EL (cell line): ENCODE data around the gene EGR4.
A peak's percentile ranks its signal among the peaks of the same experiment; 100 is the strongest.
"Not testable (repeated sequence)": the region's sequence is repeated elsewhere in the genome, so short reads cannot be mapped to it uniquely, and the experiment has no call there.

Experiments
- DNase-seq: peaks from one replicate; pipeline ENCODE4 v3.0.0-alpha.2; 2016

Gene EGR4

GRCh38 chr2:73262691-73263429, 30.5 kb downstream of the EGR4 start:
- not testable (repeated sequence) for DNase-seq

- DNase-seq: no peak
Measured at GRCh38 chr2:73262108-73262651, 31.2 kb downstream of the EGR4 start.

DNA sequence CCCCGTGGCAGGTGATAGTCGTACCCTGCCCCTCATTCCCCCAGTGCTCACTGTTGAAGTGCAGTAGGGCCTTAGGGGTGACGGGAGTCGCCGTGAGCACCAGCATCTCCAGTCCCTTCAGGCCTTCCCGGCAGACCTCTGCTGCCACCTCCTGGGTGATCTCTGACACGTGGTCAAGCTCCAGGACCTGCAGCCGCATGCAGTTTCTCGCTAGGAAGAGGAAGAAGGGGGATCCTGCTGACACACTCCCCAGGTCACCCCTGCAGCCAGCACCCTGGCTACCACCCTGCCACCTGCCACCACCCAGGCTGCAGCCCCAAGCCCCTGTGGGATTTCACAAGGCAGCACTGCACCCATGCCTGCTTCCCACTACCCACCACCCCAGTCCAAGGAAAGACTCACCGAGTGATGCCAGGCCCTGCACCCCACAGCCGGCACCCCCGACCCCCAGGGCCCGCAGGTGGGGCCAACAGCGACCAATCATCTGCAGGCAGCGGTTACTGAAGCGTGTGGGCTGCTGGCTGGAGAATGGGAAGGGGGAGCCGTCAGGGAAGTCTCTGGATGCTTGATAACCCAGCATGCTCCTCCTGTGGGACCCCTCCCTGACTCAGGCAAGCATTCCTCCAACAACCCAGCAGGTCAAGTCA, 32.9 kb downstream of the EGR4 start:
- peak; percentile 49 for DNase-seq

DNA sequence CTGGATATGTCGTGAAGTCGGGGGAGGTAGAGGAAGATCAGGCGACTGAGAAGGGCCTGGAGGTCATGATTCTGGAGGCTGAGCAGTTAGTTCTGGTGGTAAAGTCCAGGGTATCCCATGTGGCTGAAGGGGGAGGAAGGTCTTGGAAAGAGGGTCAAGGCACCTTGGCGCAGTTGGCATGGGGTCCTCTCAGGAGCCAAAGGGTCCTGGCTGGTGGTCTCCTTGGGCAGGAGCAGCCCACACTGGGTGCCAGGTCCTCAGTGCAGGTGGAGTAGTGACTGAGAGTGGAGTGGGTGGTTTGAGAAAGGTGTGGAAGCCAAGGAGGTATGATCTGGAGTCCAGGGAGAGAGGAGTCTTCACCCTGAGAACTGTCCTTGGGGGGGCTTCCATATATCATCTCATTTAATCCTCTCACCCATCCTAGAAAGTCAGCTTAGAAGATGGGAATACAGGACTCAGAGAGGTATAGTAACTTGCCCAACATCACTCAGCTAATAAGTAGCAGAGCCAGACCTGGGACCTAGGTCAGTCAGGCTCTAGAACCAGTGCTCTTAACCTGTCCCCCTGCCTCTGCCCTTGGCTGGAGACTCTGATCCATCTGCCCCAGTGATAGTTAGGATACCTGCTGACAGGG, 33.5 kb downstream of the EGR4 start:
- no peak for DNase-seq

DNA sequence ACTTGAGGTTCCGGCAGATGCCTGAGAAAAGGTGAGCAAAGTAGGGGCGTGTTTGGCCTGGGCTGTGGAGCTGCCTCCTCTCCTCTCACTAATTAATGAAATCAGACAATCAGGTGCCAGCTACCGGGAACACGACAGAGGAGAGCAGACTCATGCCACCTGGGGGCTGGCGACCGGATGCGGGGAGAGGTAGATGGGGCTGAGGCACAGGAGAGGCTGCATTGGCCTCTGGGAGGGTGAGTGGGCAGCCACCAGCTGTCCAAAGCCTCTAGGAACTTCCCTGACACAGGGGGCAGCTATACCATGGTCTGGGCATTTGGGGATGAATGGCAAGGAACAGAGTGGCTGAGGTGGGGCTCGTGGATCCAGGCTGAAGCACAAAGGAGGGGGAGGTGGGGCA, 34.1 kb downstream of the EGR4 start:
- no peak for DNase-seq

DNA sequence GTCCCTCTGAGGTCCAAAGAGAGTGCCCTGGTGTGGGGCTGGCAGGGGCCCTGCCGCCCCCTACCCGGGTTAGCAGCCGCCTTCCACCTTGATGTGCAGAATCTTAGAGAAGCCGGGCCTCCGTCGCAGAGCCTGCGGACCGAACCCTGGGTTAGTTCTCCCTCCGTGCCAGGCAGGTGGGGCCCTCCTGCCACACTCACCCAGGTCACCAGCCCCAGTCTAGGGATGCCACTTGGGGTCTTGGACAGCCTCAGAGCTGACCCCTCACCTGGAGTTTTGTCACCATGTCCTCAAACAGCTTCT, 34.5 kb downstream of the EGR4 start:
- no peak for DNase-seq

DNA sequence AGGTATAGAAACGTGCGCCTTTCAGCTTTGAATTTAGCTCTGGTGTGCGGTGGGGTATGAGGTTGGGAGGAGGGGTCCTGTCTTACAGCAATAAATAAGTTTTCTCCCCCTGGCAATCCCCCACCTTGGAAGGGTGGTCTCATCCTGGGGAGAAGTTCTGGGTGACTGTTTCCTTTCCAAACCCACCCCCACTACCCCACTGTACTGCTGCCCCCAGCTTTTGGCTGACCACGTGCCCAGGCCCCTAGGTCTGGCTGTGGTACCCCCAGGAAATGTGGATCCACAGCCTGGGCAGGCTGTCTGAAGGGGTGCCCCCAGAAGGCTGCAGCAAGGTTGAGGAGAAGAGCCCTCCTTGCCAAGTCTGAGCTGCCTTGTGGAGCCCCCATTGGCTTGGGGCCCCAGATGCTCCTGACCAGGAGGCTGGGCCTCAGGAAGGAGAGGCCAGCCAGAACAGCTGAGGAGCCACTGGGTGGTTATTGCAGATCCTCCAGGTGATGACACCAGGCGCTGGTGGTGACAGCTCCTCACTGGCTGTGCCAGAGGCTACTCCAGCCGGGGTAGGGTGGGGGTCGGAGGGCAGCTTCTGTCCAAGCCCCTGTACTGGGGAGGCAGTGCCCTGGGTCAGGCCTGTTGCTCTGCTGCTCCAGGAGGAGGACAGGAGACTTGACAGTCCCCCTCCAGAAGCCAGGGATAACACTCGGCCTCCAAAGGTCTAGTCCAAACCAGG, 35.0 kb downstream of the EGR4 start:
- DNase-seq: no peak

- DNase-seq: no peak
Measured at GRCh38 chr2:73257425-73258125, 35.8 kb downstream of the EGR4 start.

DNA sequence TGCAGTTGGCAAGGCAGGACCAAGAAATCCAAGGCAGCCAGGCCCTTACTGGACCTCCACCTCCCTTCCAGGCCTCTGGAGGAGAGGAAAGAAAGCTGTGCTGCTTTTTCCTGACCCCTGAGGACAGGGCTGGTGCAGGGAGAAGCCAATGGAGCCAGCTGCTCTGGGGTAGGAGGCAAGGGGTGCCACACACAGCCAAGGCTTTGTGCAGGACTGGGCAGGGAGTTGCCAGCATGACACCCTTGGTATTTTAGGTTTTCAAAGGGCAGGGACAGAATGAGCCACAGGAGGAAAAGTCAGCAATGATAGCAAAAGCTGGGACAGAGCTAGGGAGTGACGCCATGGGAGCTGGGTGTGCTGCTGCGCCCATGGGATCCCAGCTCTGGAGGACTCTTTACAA, 36.3 kb downstream of the EGR4 start:
- no peak for DNase-seq

DNA sequence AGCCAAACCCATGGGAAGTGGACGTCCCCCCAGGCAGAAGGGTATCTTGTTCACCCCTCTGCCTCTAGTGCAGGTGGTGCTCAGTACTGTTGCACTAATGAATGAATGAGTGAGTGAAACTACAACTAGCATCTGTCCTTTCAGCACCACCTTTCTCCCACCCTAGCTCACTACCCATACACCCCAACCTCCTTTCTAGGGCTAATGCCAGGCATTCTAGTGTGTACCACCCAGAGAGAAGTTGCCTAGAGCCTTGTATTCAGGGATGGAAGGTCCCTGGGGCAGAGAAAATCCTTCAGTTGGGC, 36.8 kb downstream of the EGR4 start:
- DNase-seq: no peak

DNA sequence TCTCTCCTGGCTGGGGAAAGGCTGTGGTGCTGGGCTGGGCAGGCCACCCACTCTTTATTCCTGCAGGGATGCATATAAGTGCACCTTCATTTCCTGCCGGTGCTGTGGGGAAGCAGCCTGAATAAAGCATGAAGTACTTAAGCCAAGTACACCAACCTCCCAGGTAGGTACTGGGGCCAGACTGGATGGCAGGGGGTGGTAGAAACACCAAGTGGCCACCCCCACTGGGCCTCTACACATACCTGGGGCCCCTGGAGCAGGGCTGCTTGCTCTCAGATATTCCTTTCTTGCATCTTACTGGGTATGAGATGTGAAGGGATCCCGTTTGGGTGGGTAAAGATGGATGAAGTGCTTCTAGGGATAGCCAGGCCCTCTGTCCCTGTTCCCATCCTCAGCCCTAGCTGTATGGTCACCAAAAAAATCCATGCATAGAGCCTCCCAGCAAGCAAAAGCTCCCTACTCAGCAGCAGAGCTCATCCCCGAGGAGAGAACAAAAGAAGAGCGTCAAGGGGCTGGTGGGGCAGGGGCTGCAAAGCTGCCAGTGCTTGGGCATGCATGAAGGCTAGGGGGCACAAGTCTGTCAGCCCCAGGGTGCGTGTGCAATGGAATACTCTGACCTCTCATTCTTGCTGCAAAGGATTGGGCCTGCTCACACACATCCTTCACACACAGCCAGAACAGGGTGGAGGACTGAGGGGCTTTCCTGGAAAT, 37.3 kb downstream of the EGR4 start:
- no peak for DNase-seq

DNA sequence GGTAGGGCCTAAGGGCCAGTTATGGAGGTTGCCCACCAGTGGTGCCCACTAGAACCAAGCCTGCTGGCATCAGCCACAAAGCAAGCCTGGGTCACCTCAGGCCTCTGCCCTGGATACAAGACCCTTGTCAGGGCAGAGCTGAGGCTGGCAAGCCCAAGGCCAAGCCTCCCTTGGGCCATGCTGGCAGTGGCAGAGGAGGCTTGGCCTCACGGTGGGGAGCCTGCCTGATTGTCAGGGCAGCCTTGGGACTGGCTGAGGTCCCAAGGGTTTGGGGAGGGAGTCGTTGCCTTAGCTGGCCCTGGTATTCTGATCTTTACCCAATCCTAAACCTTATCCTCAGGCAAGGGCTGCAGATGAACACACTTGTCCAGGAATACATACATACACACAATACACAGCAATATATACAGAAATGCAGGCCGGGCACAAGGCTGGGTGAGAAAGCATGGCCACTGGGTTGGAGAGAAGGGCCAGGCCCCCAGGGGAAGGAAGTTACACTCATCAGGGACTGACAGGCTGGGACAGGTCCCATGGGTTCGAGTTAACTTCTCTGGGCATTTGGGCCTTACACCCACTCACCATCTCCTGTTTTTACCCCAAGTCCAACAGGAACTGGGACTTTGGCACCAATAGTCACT, 38.2 kb downstream of the EGR4 start:
- DNase-seq: no peak

DNA sequence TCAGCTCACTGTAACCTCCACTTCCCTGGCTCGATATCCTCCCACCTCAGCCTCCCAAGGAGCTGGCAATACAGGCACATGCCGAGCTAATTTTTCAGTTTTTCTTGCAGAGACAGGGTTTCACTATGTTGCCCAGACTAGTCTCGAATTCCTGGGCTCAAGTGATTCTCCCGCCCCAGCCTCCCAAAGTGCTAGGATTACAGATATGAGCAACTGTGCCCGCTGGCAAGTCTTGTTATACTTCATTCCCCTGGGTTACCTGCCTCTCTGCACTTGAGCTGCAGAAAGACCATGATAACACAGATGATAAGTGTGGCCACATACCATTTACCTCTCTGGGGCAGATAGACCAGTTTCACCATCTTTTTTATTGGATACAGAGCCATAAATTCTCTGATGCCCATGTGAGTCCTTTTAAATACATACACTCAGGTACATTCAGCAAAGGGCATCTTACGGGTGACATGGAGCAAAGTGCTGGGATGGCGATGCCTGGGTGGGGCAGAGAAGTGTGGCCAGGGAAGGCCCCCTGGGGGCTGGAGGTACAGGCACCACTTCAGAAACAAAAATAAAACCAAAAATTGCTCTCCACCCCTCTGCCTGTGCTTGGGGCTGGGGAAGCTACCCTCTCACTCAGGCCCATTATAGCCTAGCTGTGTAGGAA, 38.9 kb downstream of the EGR4 start:
- DNase-seq: no peak

GRCh38 chr2:73253901-73254300, 39.4 kb downstream of the EGR4 start:
- no peak for DNase-seq

GRCh38 chr2:73253400-73253799, 39.9 kb downstream of the EGR4 start:
- no peak for DNase-seq

GRCh38 chr2:73252238-73253027, 40.9 kb downstream of the EGR4 start:
- no peak for DNase-seq

DNA sequence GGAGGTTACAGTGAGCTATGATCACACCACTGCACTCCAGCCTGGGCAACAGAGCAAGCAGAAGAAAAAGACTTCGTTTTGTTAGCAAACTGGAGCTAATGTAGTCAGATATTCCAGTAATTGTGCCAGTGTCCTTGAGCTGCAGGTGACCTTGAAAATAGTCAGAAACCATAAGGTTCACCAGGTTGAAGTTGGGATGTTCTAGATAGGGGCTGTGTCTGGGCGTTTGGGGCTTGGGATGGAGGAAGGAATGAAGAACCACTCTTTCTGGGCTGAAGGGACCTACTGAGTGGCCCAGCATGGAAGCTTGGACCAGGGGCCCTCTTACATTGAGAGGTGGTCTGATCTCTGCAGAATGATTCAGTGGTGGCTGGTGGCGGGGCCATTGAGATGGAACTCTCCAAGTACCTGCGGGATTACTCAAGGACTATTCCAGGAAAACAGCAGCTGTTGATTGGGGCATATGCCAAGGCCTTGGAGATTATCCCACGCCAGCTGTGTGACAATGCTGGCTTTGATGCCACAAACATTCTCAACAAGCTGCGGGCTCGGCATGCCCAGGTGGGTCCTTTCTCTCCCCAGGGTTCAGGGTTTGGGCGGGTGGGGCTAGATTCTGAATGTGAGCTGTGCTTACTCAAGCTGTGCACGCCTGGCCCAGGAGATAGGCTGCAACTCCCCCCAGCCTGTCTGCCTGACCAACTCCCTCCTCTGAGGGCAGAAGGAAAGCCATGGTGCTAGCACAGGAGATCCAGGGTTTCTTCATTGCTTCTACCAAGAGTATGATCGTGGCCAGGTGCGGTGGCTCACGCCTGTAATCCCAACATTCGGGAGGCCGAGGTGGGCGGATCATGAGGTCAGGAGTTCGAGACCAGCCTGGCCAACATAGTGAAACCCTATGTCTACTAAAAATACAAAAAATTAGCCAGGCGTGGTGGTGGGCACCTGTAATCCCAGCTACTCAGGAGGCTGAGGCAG, 42.2 kb downstream of the EGR4 start:
- no peak for DNase-seq

- no peak for DNase-seq
Measured at GRCh38 chr2:73249636-73250035, 43.7 kb downstream of the EGR4 start.

DNA sequence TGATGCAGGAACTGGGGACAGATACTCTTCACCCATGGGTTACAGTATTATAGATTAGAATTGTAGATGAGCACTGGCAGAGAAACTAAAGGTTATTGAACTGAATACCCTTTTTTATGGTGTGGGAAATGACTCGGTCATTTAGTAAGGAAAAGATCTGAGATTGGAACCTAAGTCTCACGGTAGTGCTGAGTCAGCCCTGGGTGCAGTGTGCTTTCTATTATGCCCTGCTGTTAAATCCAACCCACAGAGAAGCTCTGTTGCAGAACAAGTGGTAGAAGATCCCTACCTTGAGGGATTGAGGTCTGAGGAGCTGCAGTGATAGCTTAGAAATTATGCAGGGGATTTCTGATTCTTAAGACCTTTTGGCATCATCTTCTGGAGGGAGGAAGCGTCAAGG, 46.5 kb downstream of the EGR4 start:
- no peak for DNase-seq
